ENCODE results near the gene IKBKE.

- TF ChIP-seq PAX5 (IDR thresholded peaks at IDR 0.05; ENCODE audit: insufficient read depth, low read length, severe bottlenecking) (no peak), POLR2A (IDR thresholded peaks at IDR 0.05; ENCODE audit: low read depth, low read length) (no peak), POLR2AphosphoS5 (IDR thresholded peaks at IDR 0.05; ENCODE audit: low read depth, low read length) (no peak), TAF1 (IDR thresholded peaks at IDR 0.05; ENCODE audit: low read depth, low read length) (no peak)
These were observed 9.9 kb downstream of the IKBKE start for GRCh38 chr1:206480211-206480610.
